Left colon (tissue), 2 donors: ENCODE measurements around the gene RBM23. TPM values are rescaled to one million over a fixed set of nuclear protein-coding genes. Genes with fewer than 3 reads are reported as not detected.
"Not testable (repeated sequence)": the region's sequence is repeated elsewhere in the genome, so short reads cannot be mapped to it uniquely, and the experiment has no call there.

ENCODE experiments used
- ATAC-seq: fragments of 200-7000 bp; cut with Tn5 transposase; one replicate; pipeline ENCODE4 v1.9.1; 2020; ENCODE audit warnings: mild to moderate bottlenecking, moderate library complexity
- DNase-seq, 2 donors: peaks; one replicate each; pipeline ENCODE4 v3.0.0-alpha.2; 2020
- intact Hi-C, 2 donors: fragments of 100-400 bp; cut with DNase I in 1 of 2; cut with micrococcal nuclease in 1 of 2; formaldehyde crosslinking; loops; one replicate each; pipeline versions ENCODE4 v1.11.2 to v1.14.0; 2022; cut with DNase I, micrococcal nuclease
- long read RNA-seq: library from polyadenylated mRNA; unstranded; transcript quantifications from one replicate; pipeline ENCODE4 v2.0.0, GENCODE V29; 2021
- total RNA-seq, 2 donors: library from RNA; stranded (reverse); fragmentation: NEBNext Ultra II Directional; extraction: Animal tissue kit (Norgen Biotek cat#: 25700); gene quantifications; one replicate each; pipeline ENCODE4 v1.2.1, GENCODE V29; 2021
- donor health status: DM: no; HTN: no; CAD: no.
- donor health status: DM: yes; HTN: yes; CAD: no.

Gene RBM23
- total RNA-seq = 10 to 100 TPM; 60.4 to 81.9 TPM
- long read RNA-seq, full-length matches to known transcripts = 38 of 60 reads
- long read RNA-seq, partial matches to known transcripts = 11 of 60 reads
- long read RNA-seq, other reads (novel, unspliced or antisense) = 11 of 60 reads

- peak; percentile 91 for ATAC-seq
- intact Hi-C loops = no loop called here
- peak; percentile 100 for DNase-seq
Observed at GRCh38 chr14:22918804-22919600, at the start of gene RBM23. Gene RBM23 (minus strand): TSS chr14:22919149.

DNA sequence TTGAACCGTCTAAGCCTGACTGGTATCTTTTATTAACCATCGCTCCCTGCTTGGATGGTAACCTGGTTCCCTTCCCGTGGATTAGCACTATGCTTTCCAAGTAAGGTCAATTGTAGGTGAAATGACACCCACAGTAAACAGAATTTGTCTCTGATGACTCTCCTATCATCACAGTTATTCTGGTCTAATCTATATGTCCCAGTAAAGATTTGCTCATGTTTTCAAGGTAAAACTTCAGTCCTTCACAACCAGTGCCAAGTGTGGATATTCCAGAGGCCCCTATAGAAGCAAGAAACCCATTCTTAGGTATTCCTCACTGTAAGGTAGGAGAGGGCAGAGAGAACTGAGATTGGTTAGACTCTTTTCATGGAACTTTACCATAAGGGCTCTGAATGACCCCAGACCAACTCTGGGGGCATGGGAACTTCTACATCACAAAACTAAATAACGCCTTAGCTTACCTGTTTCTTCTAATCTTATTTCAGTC is 47.9 kb upstream of the RBM23 start:
- no peak for DNase-seq
- no peak for ATAC-seq
- intact Hi-C loops = no loop called here

DNA sequence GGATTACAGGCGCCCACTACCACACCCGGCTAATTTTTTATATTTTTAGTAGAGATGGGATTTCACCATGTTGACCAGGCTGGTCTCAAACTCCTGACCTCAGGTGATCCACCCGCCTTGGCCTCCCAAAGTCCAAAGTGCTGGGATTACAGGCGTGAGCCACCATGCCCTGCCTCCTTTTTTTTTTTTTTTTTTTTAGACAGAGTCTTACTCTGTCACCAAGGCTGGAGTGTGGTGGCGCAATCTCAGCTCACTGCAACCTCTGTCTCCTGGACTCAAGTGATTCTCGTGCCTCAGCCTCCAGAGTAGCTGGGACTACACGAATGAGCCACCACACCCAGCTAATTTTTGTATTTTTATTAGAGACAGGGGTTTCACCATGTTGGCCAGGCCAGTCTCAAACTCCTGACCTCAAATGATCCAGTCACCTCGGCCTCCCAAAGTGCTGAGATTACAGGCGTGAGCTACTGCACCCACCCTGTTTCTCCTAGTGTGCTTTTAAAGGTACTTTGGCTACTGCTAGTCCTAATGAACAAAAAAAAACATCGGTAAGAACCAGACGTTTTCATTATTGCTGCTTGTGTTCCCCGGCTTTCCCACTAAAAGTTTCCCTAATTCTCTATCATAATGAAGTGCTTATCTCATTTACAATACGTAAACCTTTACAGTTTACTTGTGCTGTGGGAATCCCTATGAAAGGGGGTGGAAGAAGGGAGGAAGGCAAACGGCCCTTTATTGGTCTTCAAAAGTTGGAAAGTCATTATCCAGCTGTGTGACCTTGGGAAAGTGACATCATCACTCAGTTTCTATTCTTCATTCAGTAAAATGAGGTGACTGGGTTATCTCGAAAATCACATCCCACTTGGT is 47.2 kb upstream of the RBM23 start:
- DNase-seq, intact Hi-C loops: not testable (repeated sequence)
- ATAC-seq = peak; percentile 46

DNA sequence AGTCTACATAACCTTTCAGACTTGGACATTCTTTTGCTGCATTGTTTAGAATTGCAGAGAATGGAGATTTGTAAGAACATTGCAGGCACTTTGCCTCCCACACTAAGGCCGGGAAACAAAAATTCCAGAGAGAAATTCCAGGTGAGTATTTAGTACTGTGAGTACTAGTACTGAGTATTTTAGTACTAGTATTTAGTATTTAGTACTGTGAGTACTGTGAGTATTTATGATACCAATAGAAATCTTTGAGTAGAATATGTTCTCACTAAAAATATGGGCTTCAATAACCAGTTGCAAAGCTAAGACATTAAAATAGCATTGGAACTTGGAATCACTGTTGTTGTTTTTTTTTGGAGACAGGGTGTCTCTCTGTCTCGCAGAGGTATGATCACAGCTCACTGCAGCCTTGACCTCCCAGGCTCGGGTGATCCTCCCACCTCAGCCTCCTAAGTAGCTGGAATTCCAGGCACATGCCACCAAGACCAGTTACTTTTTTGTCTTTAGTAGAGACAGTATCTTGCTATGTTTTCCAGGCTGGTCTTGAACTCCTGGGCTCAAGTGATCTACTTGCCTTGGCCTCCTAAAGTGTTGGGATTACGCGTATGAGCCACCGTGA is 43.2 kb upstream of the RBM23 start:
- intact Hi-C loops = no loop called here
- ATAC-seq (no peak), DNase-seq (no peak)

- intact Hi-C loops = no loop called here
- peak; percentile 23 to 28 for DNase-seq
- ATAC-seq = peak; percentile 40
Observed at GRCh38 chr14:22955702-22956569, 37.0 kb upstream of the RBM23 start.

- intact Hi-C loops = no loop called here
- DNase-seq = no peak
- no peak for ATAC-seq
Observed at GRCh38 chr14:22952418-22952817, 33.5 kb upstream of the RBM23 start.

DNA sequence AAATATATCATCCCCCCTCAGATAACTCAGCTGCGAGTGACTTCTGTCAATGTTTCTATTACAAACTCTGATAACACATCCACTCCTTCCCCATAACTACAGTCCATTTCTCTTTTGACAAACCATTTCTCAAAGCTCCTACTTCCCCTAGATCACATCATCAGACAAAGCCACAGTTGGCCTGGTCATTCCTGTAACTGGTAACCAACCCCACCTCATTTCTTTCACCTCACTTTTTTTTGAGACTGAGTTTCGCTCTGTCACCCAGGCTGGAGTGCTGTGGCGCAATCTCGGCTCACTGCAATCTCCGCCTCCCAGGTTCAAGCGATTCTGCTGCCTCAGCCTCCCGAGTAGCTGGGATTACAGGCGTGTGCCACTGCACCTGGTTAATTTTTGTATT is 32.8 kb upstream of the RBM23 start:
- DNase-seq, ATAC-seq: not testable (repeated sequence)

GRCh38 chr14:22945642-22946041 is 26.7 kb upstream of the RBM23 start:
- ATAC-seq (no peak), DNase-seq (no peak)
- intact Hi-C loops = no loop called here

More for the DNA sequence above, 32.8 kb upstream of the RBM23 start:
- intact Hi-C loops = not testable (repeated sequence)

DNA sequence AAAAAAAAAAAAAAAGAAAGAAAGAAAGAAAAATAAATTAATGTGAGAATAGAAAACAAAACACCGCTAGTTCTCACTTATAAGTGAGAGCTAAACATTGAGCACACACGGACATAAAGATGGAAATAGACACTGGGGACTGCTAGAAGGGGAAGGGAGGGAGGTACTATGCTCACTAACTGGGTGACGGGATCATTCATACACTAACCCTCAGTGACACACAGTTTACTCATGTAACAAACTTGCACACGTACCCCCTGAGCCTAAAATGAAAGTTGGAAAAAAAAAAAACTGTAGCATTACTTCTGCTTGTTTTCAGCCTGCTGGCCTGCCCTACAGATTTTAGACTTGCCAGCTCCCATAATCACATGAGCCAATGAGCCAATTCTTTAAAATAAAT is 20.7 kb upstream of the RBM23 start:
- DNase-seq = no peak
- intact Hi-C loops = no loop called here
- no peak for ATAC-seq

DNA sequence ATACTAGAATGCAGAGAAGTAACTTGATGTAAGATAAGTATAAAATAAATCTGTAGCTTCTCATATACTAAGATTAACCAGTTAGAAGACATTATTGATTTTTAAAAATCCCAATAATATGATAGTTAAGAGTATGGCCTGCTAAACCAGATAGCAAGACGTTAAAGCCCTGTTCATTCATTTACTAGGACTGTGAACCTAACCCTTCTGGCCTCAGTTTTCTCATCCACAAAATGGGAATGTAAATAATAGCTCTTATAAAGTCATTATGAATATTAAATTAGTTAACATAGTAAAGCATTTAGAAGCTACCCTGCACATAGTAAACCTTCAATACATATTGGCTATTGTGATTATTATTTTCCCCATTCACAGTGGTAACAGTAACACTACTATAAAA is 16.2 kb upstream of the RBM23 start:
- ATAC-seq (no peak), DNase-seq (no peak)
- intact Hi-C loops = no loop called here

- DNase-seq (no peak), ATAC-seq (no peak)
- intact Hi-C loops = no loop called here
Observed at GRCh38 chr14:22932146-22932545, 13.2 kb upstream of the RBM23 start.

- intact Hi-C loops = no loop called here
- peak; percentile 12 for ATAC-seq
- no peak for DNase-seq
Observed at GRCh38 chr14:22929961-22930364, 11.0 kb upstream of the RBM23 start.

DNA sequence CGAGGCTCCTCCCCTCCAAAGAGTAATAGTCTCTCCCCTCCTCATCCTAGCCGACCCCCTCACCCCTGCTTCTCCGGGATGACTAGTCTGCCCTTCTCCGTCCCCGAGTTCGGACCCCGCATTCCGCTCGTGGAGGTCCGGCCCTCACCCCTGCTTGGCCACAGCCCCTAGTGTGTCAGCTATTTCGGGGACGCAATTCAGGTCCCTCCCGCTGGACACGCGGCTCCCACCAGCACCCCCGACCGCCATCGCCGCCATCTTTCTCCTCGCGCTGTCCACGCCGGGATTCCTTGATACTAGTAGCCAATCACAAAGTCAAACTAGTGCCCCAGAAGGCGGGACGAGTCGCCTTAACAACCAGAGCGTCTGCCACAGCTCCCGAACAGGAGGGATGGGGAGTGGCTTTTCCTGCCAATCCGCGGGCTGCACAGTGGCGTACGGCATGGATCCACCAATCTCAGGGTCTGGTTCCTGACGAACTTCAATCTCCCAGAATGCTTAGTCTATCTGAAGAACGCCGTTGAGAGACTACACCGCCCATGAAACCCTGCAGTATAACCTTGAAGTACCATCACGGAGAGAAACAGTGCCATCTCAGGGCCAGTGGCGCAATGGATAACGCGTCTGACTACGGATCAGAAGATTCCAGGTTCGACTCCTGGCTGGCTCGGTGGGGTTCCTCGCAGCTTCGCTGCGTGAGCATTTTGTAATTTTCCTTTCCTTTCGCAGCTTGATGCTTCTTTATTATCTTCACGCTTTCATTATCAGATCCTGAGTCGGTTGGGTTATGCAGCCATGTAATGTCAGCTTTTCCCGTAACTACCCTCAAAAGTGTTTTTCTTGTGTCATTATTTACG is 10.4 kb upstream of the RBM23 start, which contains the start of gene PRMT5:
PRMT5 (minus strand) TSS at position 273 of the 857 bp plus-strand sequence; CDS start at position 258, 15 bp downstream.
- DNase-seq = peak; percentile 97 to 100
- ATAC-seq = peak; percentile 91
- intact Hi-C loops = no loop called here

DNA sequence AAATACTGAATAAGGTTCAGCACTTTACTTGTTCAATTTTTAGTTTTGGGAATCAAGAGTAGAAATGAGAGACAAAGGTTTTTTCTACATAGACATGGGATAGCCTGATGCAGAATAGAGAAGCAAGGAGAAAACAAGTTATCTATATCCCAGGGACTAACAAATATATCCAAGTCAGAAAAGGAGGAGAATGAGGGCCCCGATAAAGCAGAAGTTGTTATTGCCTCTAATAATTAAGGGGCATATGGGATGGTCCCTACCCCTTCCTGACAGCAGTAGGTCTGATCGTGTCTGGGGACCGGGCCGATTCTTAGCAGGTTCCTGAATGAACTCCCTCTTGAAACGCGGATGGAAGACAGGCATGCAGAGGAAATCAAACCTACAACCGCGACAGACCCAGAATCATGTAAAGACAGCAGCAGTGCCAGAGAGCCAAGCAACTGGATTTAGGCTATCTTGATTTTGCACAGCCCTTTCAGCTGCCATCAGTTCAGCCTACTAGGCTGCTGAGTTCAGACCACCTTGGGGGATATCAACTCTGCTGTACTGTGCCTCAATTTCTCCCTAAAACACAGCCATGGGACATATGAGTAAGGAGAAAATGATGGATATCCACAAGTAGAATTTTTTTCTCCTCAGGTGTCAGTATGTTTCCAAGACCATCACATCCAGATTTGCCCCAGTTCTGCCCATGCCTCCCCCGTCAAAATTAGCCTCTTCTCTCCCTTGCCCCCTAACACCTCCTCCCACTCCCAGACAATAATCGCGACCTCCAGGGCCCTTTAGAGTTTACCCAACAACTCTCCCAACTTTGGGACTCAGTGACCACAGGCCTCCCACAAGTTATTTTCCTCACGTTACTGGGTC is 9.5 kb upstream of the RBM23 start:
- ATAC-seq = no peak
- intact Hi-C loops = no loop called here
- no peak for DNase-seq

DNA sequence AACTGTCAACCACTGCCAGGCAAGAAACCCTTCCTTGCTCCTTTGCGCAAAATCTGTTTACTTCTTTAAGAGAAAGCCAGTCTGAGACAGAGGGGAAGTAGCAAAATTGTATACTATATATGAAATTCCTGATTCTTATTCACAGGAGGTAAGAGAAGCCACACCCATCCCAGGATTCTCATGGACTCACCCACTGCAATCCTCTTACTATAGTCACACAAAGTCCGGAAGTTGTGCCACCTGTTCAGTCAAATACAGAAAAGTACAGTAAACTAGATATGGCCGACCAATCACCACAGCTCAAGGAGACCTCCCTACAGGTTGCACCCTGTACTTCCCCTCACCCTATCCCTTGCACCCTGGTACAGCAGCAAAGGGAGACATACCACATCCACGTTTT is 7.4 kb upstream of the RBM23 start:
- DNase-seq (peak in 1 of 2 donors; percentile 54), ATAC-seq (peak; percentile 39)
- intact Hi-C loops = no loop called here

- ATAC-seq (no peak), DNase-seq (no peak)
- intact Hi-C loops = no loop called here
Observed at GRCh38 chr14:22925513-22925912, 6.6 kb upstream of the RBM23 start.
